Measurements from ENCODE around the gene SARNP. TPM values are rescaled to one million over a fixed set of nuclear protein-coding genes. Genes with fewer than 3 reads are reported as not detected.

Gene SARNP, protein sequence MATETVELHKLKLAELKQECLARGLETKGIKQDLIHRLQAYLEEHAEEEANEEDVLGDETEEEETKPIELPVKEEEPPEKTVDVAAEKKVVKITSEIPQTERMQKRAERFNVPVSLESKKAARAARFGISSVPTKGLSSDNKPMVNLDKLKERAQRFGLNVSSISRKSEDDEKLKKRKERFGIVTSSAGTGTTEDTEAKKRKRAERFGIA
- 62.7 and 89.0 TPM in 2 replicates for total RNA-seq

DNA sequence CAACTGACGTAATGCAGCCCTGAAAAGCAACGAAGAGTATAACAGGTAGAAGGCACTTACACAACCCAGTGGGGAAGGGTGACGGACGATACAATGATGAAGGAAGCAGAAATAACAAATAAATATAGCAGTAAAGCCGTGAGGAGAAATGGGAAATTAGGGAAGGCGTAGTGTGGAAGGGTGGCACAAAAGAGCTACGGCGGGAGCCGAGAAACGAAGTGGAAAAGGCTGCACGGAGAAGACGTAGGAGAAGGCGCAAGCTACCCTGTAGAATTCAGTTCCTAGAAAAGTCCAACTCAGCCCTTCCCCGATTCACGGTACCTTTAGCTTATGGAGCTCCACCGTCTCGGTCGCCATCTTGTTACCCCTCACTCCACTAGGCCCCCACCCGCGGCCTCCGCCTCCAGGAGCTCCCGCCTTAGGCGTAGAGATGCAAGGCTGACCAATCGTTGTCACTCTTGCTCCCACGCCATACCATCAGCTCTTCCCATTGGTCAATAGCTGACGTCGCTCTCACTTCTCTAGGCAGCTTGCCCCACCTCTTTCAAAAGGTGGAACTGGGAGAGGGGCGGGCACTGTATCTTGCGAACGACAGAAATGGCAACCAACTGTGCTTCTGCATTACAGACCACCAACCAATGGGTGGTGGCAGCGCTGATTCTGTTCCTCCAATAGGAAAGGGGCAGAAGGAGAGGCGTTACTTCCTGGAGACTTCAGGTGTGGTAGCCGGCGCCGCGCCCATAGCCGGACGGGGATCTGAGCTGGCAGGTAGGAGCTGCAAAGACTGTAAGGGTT lies at the start of gene SARNP, which contains the start of gene ORMDL2:
Gene SARNP (minus strand): TSS at position 380 of the 795 bp plus-strand sequence. CDS start 23 bp downstream, at position 357.
Gene ORMDL2 (plus strand): TSS at position 697 of the 795 bp plus-strand sequence. CDS start 959 bp downstream, outside the sequence.

GRCh38 chr12:55842681-55843429 lies 25.3 kb upstream of the SARNP start, which contains the start of gene MMP19:
Gene MMP19 (minus strand): TSS chr12:55842936. CDS start chr12:55842830, 106 bp downstream.

GRCh38 chr12:55742719-55743405 lies 74.7 kb downstream of the SARNP start, which contains the start of gene GDF11:
Gene GDF11 (plus strand): TSS chr12:55743122. CDS start chr12:55743317, 195 bp downstream.

DNA sequence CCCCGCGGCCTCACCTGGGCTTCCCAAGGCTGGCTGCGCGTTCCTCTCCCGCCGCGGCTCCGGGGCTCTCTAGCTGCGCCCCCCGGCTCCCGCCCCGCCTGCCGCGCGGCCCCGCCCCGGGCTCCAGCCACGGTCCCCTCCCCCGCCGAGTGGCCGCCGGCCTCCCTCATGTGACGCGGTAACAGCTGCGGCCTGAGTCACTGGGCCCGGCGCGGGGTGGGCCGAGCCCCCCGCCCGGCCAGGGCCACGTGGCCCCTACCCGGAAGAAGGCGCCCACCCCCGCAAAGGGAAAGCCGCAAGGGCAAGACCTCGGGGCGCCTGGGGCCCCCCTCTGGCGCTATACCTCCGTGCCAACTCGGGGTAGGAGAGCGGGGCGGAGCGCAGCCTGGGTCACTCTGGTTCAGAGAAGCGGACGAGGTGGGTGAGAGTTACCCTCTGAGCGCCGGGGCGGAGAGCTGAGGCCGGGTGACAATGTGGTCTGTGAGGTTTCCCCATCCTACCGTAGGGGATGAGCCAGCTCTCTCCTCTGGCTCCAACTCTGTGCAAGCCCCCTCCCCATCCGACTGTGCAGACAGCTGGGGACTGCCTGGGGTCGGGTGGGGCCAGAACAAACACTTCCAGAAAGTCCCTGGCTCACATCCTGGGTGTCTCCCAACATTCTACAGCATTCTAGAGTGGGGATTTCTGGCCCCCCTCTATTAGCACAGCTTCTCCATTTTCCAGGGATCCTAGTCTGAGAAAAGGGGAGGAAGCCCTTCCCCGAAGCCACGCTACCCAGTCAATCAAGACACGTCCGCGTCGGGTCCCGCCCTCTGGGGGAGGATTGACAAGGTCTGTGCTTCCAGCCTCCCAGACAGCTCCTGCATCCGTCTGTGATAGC lies 88.3 kb downstream of the SARNP start, which contains the start of gene CD63:
Gene CD63 (minus strand): TSS at position 71 of the 880 bp plus-strand sequence. CDS start 668 bp downstream, outside the sequence.

DNA sequence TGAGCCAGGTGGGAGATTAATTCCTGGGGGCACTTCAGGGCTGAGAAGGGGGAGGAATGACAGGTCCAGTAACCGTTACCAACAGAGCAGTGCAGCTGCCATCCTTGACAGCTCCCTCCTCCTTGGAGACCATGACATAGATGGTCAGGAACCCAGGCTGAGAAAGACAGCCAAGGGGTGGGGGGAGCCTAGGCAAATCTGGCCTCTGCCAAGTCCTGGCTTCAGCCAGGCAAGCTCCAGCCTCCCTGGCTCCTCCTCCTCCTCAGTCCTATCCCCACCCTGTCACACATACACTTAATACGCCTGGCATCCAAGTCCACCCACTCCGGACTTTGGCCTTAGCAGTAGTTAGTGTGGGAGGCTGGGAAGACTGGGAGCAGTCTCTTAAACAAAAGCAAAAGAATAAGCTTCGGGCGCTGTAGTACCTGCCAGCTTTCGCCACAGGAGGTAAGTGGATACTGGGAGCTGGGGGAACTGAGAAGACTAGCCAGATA lies 97.4 kb downstream of the SARNP start, which contains the start of gene RDH5:
Gene RDH5 (plus strand): TSS at position 323 of the 494 bp plus-strand sequence. CDS start 792 bp downstream, outside the sequence.

DNA sequence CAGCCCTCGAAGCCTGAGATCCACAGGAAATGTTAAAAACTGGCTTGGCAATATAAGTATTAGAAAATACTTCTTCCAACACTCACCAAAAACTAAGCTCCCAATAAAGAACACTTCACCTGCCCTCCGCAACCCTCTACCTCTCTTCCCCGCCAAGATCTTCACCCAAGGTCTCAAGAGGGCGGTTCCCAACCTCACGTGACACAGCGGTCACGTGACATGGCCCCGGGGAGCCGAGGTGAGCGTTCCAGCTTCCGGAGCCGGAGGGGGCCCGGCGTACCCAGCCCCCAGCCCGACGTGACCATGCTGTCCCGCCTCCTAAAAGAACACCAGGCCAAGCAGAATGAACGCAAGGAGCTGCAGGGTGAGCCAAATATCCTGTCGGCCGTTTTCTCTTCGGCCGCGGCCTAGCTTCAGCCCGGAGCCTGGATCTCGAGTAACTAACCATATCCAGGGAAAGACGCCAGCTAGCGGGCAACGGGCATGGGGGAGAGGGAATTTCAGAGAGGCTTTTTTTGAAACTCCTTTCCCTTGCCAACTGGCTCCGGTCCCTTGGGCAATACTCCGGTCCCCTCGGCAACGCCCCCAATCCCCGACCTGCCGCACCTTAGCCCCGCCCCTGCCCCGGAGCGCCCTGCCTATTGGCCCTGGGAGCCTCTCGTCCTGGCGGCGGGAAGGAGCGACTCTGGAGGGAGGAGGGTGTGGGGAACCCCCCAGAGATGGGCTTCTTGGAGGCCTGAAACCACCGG lies 101.5 kb downstream of the SARNP start, which contains the start of gene BLOC1S1:
Gene BLOC1S1 (plus strand): TSS at position 214 of the 749 bp plus-strand sequence. CDS start 6 bp downstream, at position 220.

DNA sequence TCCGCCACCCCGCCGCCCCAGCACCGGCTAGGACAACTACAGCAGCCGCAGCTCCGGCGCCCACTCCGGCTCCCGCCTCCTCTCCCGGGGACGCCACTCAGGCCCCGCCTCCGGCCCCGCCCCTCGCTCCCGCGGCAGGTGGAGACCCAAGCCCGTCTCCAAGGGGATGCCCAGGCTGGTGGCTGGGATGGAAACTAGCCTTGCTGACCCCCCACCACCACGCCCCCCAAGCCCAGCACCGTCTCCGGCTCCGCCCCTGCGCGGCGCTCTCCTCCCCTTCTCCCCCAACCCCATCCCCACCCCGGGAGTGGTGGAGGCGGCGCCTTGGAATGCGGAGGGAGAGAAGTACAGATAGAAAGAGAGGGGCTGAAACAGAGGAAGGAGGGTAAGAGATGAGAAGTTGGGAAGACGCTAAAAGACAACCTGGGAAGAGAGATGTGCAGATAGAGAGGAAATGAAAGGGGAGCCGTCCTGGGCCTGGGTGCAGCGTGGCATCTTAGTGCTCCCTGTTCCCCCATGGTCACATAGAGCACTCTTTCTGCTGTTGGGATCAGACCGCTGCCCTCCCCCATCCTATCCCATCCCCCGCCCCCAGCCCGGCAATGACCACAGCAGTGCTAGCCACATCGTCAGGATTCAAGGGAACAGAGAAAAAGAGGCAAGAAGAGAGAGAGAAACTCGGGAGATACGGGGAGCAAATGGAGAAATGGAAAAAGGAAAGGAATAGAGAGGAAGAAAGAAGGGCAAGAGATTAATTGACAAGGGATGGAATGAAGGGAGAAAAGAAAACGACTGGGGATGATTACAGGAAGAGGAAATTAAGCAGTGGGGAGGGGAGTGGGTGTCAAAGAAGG lies 109.5 kb downstream of the SARNP start, which contains the start of gene ITGA7:
Gene ITGA7 (minus strand): TSS at position 64 of the 854 bp plus-strand sequence. CDS start 222 bp downstream, outside the sequence.

Small RNAs within 50 kb of the gene (small RNA-seq; reads per million reads assigned to genes)
- gene AC009779.1 (not detected), gene RF00017 (not detected)

Other genes starting within 250 kb of the SARNP start
- not detected in 2 replicates for gene OR2AP1, start 245.3 kb downstream of the SARNP start, total RNA-seq
- gene OR10P1, start 180.8 kb downstream of the SARNP start, total RNA-seq, result not detected in 2 replicates
- gene ITGA7, start 109.8 kb downstream of the SARNP start, total RNA-seq, result 0.48 TPM in 1 of 2 replicates, not detected in the other
- 43.1 and 55.0 TPM in 2 replicates for gene BLOC1S1, start 101.7 kb downstream of the SARNP start, total RNA-seq
- gene RDH5, start 97.3 kb downstream of the SARNP start, total RNA-seq, result 0.98 and 2.1 TPM in 2 replicates
- 804 and 998 TPM in 2 replicates for gene CD63, start 88.7 kb downstream of the SARNP start, total RNA-seq
- gene GDF11, start 74.6 kb downstream of the SARNP start, total RNA-seq, result 6.8 and 7.8 TPM in 2 replicates
- 20.9 and 23.6 TPM in 2 replicates for gene ORMDL2, start 317 bp upstream of the SARNP start, total RNA-seq
- 41.0 and 46.4 TPM in 2 replicates for gene DNAJC14, start 11.9 kb upstream of the SARNP start, total RNA-seq
- gene MMP19, start 25.2 kb upstream of the SARNP start, total RNA-seq, result 0.65 and 0.86 TPM in 2 replicates
- gene PYM1, start 110.2 kb upstream of the SARNP start, total RNA-seq, result 28.7 and 34.0 TPM in 2 replicates
- gene DGKA, start 113.4 kb upstream of the SARNP start, total RNA-seq, result 34.0 and 42.0 TPM in 2 replicates
- gene PMEL, start 148.3 kb upstream of the SARNP start, total RNA-seq, result 1.3 and 2.1 TPM in 2 replicates
- gene CDK2, start 149.1 kb upstream of the SARNP start, total RNA-seq, result 27.1 and 33.1 TPM in 2 replicates
- gene RAB5B, start 156.4 kb upstream of the SARNP start, total RNA-seq, result 75.8 and 83.0 TPM in 2 replicates
- 20.9 and 25.8 TPM in 2 replicates for gene SUOX, start 179.6 kb upstream of the SARNP start, total RNA-seq
- gene IKZF4, start 203.3 kb upstream of the SARNP start, total RNA-seq, result 0.67 and 0.98 TPM in 2 replicates
- 615 and 807 TPM in 2 replicates for gene RPS26, start 224.2 kb upstream of the SARNP start, total RNA-seq